Testis (tissue), 2 donors: ENCODE data around the gene UGT1A6.

Source experiments
- CTCF ChIP-seq, 3 experiments: fragments of 450-650 bp in 2 of 3; fragments of 200-600 bp in 1 of 3; sonication (generic) in 1 of 3; IDR thresholded peaks; one replicate each; pipeline ENCODE4 v1.5.1; 2016 to 2019; ENCODE audit warnings: antibody characterized with exemption in 3 of 3, mild to moderate bottlenecking in 2 of 3, moderate library complexity in 1 of 3
- POLR2A ChIP-seq: fragments of 450-650 bp; IDR thresholded peaks from one replicate; pipeline ENCODE4 v1.6.1; 2017; ENCODE audit warnings: antibody characterized with exemption, mild to moderate bottlenecking, moderate library complexity

GRCh38 chr2:233651430-233651829 is 41.3 kb upstream of the UGT1A6 start:
- TF ChIP-seq POLR2A (no peak), CTCF (IDR thresholded peaks at IDR 0.05) (no peak)
